ENCODE measurements around the gene ARFGAP2.

Gene ARFGAP2

GRCh38 chr11:47171061-47171838, 5.4 kb downstream of the ARFGAP2 start:
- DNase-seq (ENCODE audit: low spot score): no peak

DNA sequence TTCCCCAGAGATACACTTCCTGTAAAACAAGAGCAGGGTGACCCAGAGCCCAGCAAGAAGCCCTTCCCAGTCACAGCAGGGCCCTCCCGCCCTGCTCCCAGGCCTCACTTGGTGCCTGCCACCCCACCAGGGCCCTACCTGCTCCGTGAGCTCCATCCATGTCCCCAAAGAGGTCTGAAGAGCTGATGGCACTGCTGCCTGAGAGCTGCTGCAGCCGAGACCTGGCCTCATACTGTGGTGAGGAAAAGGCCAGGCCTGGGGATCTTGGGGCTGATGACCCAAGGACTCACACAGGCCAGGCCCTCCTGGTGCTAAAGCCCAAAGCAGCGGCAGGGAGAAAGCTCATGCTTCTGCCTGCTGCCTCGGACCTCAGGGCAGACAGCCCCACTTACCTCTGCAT, 10.3 kb downstream of the ARFGAP2 start:
- no peak for DNase-seq (ENCODE audit: low spot score)

- no peak for DNase-seq (ENCODE audit: low spot score)
Measured at GRCh38 chr11:47165253-47165840, 11.3 kb downstream of the ARFGAP2 start.

GRCh38 chr11:47164321-47164720, 12.4 kb downstream of the ARFGAP2 start:
- no peak for DNase-seq (ENCODE audit: low spot score)

DNA sequence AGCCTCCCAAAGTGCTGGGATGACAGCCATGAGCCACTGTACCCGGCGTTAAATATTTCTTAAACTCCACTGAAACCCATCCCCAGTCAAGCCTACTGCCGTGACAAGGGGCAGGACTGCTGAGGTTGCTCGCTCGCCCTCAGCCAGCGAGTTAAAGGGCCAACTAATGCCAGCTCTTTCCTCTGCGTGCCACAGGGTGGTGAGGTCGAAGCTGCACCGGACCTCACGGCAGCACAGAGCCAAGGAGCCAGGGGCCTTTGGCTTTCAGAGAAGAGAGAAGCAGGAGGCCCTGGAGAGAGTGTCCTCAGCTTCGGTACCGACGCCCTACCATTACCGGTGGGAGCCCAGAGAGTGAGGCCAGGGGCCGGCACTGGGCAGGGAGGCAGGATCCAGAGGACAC, 12.8 kb downstream of the ARFGAP2 start:
- DNase-seq (ENCODE audit: low spot score): no peak

GRCh38 chr11:47163193-47163592, 13.5 kb downstream of the ARFGAP2 start:
- DNase-seq (ENCODE audit: low spot score): no peak

- no peak for DNase-seq (ENCODE audit: low spot score)
Measured at GRCh38 chr11:47162426-47162825, 14.3 kb downstream of the ARFGAP2 start.

DNA sequence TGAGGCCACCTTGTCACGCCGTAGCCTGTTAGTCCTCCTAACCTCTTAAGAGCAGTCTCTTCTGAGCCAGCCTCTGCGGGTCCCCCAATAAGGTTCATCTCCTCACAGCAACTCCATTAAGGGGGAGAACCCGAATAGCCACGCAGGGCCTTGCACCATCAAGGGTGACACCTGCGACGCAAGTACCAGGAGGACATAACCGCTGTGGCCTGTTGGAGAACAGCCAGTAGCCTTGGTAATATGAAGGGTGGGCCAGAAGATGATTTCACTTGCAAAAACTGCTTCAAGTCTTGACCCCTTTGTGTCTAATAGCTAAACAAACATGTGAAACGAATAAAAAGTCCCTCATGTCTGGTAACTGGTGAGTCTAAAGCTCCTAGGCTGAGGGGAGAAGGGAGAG, 14.8 kb downstream of the ARFGAP2 start:
- DNase-seq (ENCODE audit: low spot score): no peak

GRCh38 chr11:47161134-47161854, 15.4 kb downstream of the ARFGAP2 start:
- DNase-seq (ENCODE audit: low spot score): peak; percentile 81

- DNase-seq (ENCODE audit: low spot score): no peak
Measured at GRCh38 chr11:47160753-47161133, 15.9 kb downstream of the ARFGAP2 start.

GRCh38 chr11:47158242-47158641, 18.4 kb downstream of the ARFGAP2 start:
- DNase-seq (ENCODE audit: low spot score): no peak

DNA sequence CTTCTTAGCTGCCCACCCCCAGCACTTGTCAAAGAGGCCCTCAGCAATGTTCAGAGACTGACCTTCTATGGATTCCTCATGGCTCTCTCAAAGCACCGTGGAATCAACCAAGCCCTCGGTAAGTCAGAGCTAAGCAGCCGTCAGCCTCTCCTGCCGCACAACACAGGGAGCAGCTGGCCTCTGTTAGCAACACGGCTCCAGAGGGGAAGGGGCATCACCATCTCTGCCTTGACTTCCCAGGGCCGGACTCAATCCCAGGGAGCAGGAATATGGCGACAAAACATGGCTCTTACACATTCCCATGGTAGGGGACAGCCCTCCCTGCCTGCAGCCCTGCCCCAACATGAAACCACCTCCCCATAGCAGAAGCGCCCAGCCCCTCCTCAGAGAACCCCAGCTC, 18.9 kb downstream of the ARFGAP2 start:
- no peak for DNase-seq (ENCODE audit: low spot score)

- DNase-seq (ENCODE audit: low spot score): no peak
Measured at GRCh38 chr11:47156951-47157350, 19.7 kb downstream of the ARFGAP2 start.

GRCh38 chr11:47156333-47156732, 20.3 kb downstream of the ARFGAP2 start:
- DNase-seq (ENCODE audit: low spot score): no peak

DNA sequence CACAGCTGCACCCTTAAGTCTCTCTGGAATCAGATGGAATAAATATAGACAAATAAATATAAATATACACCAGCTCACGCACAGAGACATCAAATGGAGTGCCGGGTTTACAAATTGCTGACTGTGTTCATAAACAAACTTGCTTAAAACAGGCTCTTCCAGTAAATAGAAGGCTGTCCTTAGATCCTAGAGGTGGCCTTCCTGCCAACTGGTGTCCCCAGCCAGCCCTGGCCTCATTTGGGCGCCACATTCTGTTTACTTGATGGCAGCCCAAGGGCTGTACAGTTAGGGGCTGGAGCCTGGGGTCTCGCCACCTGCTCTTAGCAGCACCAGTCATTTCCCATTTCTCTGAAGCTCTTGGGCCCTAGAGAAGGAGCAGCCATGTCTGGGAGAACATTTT, 20.8 kb downstream of the ARFGAP2 start:
- no peak for DNase-seq (ENCODE audit: low spot score)

- no peak for DNase-seq (ENCODE audit: low spot score)
Measured at GRCh38 chr11:47154616-47155570, 21.8 kb downstream of the ARFGAP2 start.

DNA sequence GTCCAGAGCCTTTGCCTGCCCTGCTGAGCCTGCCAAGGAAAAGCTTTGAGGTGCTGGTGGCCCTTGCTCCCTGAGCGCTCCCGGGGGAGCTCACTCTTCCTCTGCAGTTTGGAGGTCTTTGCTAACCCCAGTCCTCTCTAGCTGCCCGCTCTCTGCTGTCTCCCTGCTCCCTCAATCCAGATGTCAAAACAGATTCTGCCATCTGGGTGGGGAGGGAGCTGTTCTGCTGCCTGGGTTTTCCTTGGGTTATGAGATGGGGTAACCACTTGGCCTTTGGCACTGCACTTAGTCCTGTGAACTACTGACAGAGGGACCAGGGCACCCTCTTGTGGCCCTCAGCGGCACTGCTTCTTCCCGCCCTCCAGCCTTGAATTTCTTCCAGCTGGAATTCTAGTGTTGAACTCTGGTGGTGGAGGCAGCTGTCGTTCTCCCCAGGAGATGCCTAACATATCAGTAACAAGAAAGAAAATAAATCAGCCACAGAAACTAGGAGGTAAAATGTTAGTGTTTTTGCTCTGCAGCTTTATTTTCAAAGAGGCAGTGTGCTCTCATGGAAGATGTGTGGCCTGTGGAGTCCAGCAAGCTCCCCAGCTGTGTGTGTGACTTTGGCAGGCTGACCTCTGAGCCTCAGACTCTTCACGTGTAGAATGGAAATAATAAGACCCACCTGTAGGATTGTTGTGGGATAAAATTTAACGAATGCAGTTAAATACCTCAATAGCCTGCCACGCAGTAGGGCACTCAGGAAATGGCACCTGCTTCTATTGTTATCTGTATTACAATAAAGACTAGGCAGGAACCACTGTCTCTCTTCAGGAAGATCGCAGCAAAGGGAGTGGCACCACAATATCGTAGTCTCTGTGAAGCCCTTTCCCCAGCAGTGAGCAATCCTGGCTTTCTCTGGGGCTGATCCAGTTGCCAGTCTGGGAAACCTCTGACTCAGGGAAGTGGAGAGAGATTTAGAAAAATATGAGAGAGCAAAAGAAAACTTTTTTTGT, 23.4 kb downstream of the ARFGAP2 start:
- DNase-seq (ENCODE audit: low spot score): peak; percentile 88

DNA sequence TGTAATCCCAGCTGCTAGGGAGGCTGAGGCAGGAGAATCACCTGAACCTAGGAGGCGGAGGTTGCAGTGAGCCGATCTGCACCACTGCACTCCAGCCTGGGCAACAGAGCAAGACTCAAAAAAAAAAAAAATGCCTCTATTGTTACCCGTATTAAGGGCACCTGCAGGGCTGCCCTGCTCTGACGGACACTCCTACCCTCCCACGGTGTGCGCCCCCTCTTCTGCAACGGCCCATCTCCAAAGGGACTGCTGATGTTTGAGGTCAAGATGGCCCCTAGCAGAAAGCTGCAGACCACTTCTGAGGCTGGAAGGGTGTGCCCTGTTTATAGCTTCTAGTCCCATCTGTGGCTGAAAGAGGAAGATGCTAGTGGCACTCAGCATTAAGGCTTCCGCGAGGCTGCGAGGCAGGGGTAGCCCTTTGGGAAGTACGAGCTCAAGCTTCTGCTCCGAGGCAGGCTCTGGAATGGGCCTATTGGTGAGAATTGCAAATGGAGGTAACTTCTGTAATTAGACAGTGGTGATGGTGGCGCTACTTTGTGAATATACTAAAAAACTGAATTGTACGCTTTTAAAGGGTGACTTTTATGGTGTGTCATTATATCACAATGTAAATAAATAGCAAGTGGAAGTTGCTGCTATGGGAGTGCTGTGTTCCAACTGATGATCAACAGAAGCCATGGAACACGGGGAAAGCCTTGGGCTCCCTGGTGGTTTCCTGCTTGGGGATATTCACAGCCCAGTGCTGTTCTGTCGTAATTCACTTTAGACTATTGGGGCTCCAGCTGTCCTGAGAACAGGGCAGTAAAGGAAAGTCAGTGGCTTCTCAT, 24.3 kb downstream of the ARFGAP2 start:
- DNase-seq (ENCODE audit: low spot score): no peak

GRCh38 chr11:47149782-47150181, 26.9 kb downstream of the ARFGAP2 start:
- no peak for DNase-seq (ENCODE audit: low spot score)
